Measurements from ENCODE around the gene SHROOM3.
A peak's percentile ranks its signal among the peaks of the same experiment; 100 is the strongest.

Gene SHROOM3

GRCh38 chr4:76569706-76570105 lies 134.7 kb downstream of the SHROOM3 start:
- no peak for DNase-seq (ENCODE audit: low read depth in 2 of 2)

DNA sequence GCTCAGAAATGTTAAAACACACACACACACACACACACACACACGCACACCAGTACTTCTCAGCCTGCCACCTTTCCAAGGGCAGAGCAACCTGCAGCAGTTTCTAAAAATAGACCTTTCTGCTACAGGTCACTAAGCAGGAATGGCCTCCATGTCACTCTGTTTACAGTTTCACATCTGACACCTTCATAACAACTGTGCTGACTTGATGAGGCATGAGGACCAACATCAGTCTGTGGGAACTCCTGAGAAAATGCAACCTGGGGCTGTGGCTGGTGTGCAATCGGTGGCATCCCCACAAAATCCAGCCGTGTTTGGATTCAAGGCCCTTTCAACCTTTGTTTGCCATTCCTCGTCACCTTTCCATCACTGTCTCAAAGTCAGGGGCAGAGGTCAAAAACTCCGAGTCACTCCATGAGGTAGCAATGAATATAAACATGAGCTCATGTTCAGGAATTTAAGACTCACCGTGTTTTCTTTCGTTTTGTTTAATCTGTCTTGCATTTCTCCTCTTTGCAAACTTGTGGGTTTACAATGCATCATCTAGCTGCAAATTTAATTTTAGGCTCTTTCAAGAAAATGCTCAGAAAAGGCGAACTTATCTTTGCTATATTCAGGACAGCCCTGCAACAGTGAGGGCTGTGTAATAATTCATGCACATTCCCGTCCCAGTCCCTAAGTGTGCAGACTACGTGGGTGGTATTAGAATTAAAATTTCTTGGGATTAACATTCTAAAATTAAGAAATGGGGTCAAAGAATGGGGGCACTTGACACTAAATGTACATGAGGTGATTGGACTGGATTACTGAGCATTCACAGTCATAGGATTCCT lies 135.3 kb downstream of the SHROOM3 start:
- DNase-seq (ENCODE audit: low read depth in 2 of 2) = no peak

- DNase-seq (ENCODE audit: low read depth in 2 of 2) = no peak
Measured at GRCh38 chr4:76571274-76571673, 136.2 kb downstream of the SHROOM3 start.

DNA sequence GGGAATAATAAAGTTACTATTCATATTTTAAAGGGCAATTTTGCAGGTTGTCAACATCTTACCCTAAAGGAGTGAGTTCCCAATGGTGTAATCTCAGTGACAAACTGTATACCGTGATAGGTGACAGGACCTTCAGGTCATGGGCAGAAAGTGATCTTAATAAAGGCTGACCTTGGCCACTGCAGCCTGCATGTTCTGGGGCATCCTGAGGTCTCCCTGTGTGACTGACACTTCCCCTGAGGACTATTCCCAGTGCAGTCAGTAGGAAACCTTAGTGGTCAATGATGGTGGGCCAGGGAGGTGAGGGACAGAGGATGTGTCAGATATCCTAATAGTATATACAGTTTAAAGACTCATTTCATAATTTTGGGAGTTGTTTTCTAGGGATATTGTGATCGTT lies 137.2 kb downstream of the SHROOM3 start:
- DNase-seq (ENCODE audit: low read depth in 2 of 2) = no peak

GRCh38 chr4:76576824-76577223 lies 141.8 kb downstream of the SHROOM3 start:
- DNase-seq (ENCODE audit: low read depth in 2 of 2) = no peak

- no peak for DNase-seq (ENCODE audit: low read depth in 2 of 2)
Measured at GRCh38 chr4:76578002-76578560, 143.1 kb downstream of the SHROOM3 start.

DNA sequence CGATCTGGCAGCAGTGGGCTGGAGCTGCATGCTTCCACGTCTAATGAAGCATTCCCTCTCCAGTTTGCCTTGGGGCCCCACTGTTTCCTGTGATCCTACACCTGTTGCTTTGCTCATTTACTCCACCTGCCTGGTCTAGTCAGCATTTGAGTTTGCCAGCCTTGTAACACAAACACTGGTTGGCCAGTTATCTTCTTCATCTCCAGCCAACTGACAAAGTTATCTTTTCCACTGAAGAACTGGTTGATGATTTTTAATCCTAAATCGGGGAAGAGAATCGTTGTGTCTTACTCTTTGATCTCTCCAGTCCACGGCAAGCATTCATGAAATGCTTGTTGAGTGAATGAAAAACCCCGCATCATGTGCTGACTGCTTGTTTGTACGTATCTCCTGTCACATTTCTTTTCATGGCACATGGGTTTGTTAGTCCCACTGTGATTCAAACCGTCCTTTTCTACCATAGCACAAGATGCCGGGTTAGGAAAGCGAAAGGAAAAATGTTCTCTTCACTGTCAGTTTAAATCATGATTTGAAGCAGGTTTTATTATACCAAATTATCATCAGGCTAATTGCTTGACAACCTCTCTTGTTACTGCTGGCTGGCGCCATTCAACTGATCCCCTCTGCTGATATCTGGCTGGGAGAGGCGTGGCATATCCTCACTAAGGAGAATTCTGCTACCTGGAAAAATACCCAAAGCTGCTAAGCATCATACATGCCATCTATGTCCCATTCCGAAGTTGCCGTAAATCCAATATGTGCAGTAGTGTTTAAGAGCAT lies 144.8 kb downstream of the SHROOM3 start:
- no peak for DNase-seq (ENCODE audit: low read depth in 2 of 2)

- no peak for DNase-seq (ENCODE audit: low read depth in 2 of 2)
Measured at GRCh38 chr4:76581077-76581962, 146.3 kb downstream of the SHROOM3 start.

- DNase-seq (ENCODE audit: low read depth in 2 of 2) = no peak
Measured at GRCh38 chr4:76582074-76582816, 147.2 kb downstream of the SHROOM3 start.

GRCh38 chr4:76582817-76583087 lies 147.7 kb downstream of the SHROOM3 start:
- DNase-seq (ENCODE audit: low read depth in 2 of 2) = no peak

GRCh38 chr4:76584241-76585152 lies 149.5 kb downstream of the SHROOM3 start:
- DNase-seq (ENCODE audit: low read depth in 2 of 2) = no peak

DNA sequence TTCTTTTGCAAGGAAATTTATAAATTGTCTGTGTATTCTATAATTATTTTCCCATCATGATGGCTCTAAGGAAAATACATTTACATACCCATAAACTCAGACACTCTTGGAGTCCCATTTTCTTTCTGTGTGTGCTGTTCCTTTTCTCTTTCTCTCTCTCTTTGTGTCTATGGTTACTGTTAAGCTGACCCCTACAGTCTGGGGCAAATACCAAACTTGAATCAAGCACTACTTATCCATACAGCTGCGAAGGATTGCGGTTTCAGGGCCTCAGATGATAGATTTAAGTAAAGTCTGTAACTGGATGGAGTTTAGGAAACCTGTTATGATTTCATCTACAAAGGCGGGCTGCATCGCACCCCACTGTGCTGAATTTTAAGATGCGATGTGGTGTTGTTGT lies 150.2 kb downstream of the SHROOM3 start:
- no peak for DNase-seq (ENCODE audit: low read depth in 2 of 2)

DNA sequence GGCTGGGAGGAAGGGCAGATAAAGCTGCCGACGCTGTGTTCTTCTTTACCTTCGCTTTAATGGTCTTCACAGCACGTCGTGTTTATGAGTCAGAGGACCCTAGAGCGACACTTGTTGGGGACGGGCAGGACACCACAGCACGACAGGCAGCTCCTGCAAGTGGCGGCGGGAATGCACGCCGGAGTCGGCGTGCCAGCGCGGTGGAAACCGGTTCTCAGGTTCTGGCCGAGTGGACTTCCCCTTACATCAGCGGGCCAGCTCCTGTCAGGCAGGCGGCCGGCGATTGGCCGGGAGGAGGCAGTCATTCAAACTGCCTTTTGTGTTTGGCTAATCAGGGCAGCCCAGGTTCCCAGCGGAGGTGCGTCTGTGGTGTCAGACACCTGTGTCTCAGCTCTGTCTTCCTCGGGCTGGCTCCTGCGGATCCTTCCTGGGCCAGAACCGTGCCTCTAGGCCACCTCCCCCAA lies 150.9 kb downstream of the SHROOM3 start:
- peak in 1 of 2 donors; percentile 0 for DNase-seq (ENCODE audit: low read depth in 2 of 2)

- no peak for DNase-seq (ENCODE audit: low read depth in 2 of 2)
Measured at GRCh38 chr4:76588274-76588673, 153.2 kb downstream of the SHROOM3 start.

- no peak for DNase-seq (ENCODE audit: low read depth in 2 of 2)
Measured at GRCh38 chr4:76589402-76589801, 154.4 kb downstream of the SHROOM3 start.

GRCh38 chr4:76589872-76590797 lies 155.1 kb downstream of the SHROOM3 start:
- DNase-seq (ENCODE audit: low read depth in 2 of 2) = no peak

- DNase-seq (ENCODE audit: low read depth in 2 of 2) = no peak
Measured at GRCh38 chr4:76590798-76591281, 155.8 kb downstream of the SHROOM3 start.

DNA sequence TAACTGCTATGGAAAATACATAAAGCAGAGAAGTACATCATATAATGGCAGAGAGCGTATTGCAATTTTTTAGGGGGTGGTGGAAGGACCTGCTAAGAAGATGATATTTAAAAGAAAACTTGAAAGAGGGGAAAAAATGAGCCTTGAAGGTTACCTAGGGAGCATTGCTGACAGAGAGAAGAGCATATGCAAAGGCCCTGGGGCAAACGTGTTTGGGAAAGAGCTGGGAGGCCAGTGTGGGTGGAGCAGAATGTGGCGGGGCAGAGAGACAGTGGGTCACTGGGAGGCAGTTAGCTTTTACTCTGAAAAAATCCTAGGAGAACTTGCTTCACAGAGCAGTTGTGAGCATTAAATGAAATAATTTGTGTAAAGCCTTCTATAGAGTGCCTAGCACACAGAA lies 157.0 kb downstream of the SHROOM3 start:
- DNase-seq (ENCODE audit: low read depth in 2 of 2) = no peak

GRCh38 chr4:76592460-76592859 lies 157.4 kb downstream of the SHROOM3 start:
- DNase-seq (ENCODE audit: low read depth in 2 of 2) = no peak

Measured in stimulated activated CD4-positive, alpha-beta T cell treated with anti-CD3 and anti-CD28 coated beads, Interleukin-15, amount 100 ng/mL, for 48 hours (primary cell).